K562 (cell line): ENCODE measurements around the gene DYNC2I2. TPM values are rescaled to one million over a fixed set of nuclear protein-coding genes. Genes with fewer than 3 reads are reported as not detected.
A peak's percentile ranks its signal among the peaks of the same experiment; 100 is the strongest.

Experiments used
- CHD2 ChIP-seq: IDR thresholded peaks from 2 replicates; pipeline ENCODE4 v1.6.1; 2011; ENCODE audit warnings: low read depth, low read length
- MEF2D ChIP-seq: conservative IDR thresholded peaks from 2 replicates; pipeline ENCODE4 v1.6.1; 2016; ENCODE audit warnings: low read depth, missing genetic modification characterization, missing compliant biosample characterization
- TAL1 ChIP-seq: fragments of 450-650 bp; IDR thresholded peaks from 2 replicates; pipeline ENCODE4 v1.6.1; 2016; ENCODE audit warnings: mild to moderate bottlenecking
- ZFP1 ChIP-seq: fragments of 450-650 bp; formaldehyde crosslinking; IDR thresholded peaks from 2 replicates; pipeline ENCODE4 v1.4.0; 2020; ENCODE audit warnings: mild to moderate bottlenecking, mixed read lengths
- polyA plus RNA-seq, 8 experiments: library from polyadenylated mRNA; depleted of rRNA in 4 of 8; stranded (reverse) in 5 of 8; unstranded in 3 of 8; fragments of >200 nt; fragmentation: Nextera tagmentation in 2 of 8; fragmentation: Illumina TruSeq in 1 of 8; extraction: Ambion mirVana in 2 of 8; extraction: Trizol in 1 of 8; gene quantifications; 2 replicates each; pipeline versions ENCODE4 v1.2.1 to v1.2.3, GENCODE V29; 2011 to 2014; ENCODE audit warnings: inconsistent platforms in 1 of 8, missing spikeins in 1 of 8
- total RNA-seq, 7 experiments: library from RNA; depleted of rRNA in 6 of 7; stranded (reverse); fragments of >200 nt in 6 of 7; fragmentation: Illumina TruSeq in 2 of 7; extraction: Trizol in 2 of 7; gene quantifications; 2 replicates each; pipeline versions ENCODE4 v1.2.1 to v1.2.3, GENCODE V29; 2011 to 2021; ENCODE audit warnings: low replicate concordance in 1 of 7
- TF ChIP-seq, protein P1 (sequence below): sonication (generic); formaldehyde crosslinking; IDR thresholded peaks from 2 replicates; pipeline ENCODE4 v1.5.0; 2020; ENCODE audit warnings: missing genetic modification reagents
- TF ChIP-seq, protein P2 (sequence below): sonication (generic); formaldehyde crosslinking; IDR thresholded peaks from 2 replicates; pipeline ENCODE4 v1.8.0; 2022; ENCODE audit warnings: mild to moderate bottlenecking, missing genetic modification reagents
- TF ChIP-seq, protein P3 (sequence below): fragments of 200-800 bp; sonication (Bioruptor generic); IDR thresholded peaks from 2 replicates; pipeline ENCODE4 v1.6.1; 2017; ENCODE audit warnings: missing genetic modification characterization, missing compliant biosample characterization

DYNC2I2 gene
- total and polyA plus RNA-seq, 9 of the 15 experiments (the other 6 are each of a cell fraction or from before 2014, with no cell fraction given), result 1.5 to 249 (median 70.0) TPM

DNA sequence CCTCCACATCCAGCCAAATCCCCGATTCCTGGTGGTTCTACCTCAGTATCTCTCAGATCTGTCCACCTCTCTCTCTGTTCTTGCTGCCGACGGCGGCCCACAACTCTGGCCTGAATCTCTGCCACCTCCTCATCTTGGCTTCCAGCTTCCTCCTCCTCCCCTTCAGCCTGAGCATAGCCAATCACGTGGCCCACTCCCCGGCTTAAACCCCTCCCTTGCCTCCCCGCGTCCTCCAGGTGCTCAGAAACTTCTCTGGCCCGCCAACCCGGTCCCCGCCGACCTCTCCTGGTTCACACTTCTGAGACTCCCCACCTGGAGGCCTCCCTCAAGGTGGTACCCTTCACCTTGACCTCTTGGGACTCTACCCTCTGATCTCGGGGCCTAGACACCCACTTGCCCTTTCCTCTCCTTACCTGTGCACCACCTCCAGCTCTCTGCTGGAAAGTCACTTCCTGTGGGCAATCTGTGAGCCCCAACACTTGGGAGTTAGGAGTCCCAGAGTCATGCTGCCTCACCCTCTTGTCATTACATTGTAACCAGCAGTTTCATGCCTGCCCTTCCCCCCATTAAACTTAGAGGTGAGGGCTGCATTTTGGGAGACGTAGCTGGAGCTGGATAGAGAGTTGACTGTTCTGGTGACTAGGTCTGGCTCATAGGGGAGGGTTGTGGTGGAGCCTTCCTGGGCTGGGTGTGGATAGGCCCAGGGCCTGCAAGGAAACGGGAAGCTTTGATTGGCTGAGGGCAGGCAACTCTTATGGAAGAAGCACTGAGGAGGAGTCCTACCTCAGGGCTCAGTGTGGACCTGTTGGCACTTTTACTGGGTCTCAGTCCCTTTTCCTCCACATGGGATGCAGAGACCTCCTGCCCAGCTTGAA is 27.9 kb upstream of the DYNC2I2 start (continued):
- TF ChIP-seq, protein P1, sequence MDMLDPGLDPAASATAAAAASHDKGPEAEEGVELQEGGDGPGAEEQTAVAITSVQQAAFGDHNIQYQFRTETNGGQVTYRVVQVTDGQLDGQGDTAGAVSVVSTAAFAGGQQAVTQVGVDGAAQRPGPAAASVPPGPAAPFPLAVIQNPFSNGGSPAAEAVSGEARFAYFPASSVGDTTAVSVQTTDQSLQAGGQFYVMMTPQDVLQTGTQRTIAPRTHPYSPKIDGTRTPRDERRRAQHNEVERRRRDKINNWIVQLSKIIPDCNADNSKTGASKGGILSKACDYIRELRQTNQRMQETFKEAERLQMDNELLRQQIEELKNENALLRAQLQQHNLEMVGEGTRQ (CRISPR knock-in tag), result 0 out of 2 replicates have a peak, but pooled peaks have one; percentile 40
- TF ChIP-seq CHD2, result 0 out of 2 replicates have a peak, but pooled peaks have one; percentile 28
- TF ChIP-seq, protein P2, sequence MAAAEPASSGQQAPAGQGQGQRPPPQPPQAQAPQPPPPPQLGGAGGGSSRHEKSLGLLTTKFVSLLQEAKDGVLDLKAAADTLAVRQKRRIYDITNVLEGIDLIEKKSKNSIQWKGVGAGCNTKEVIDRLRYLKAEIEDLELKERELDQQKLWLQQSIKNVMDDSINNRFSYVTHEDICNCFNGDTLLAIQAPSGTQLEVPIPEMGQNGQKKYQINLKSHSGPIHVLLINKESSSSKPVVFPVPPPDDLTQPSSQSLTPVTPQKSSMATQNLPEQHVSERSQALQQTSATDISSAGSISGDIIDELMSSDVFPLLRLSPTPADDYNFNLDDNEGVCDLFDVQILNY (CRISPR knock-in tag), result 0 out of 2 replicates have a peak, but pooled peaks have one; percentile 47
- TF ChIP-seq ZFP1, result no peak
- TF ChIP-seq MEF2D (tag), result no peak
- TF ChIP-seq, protein P3, sequence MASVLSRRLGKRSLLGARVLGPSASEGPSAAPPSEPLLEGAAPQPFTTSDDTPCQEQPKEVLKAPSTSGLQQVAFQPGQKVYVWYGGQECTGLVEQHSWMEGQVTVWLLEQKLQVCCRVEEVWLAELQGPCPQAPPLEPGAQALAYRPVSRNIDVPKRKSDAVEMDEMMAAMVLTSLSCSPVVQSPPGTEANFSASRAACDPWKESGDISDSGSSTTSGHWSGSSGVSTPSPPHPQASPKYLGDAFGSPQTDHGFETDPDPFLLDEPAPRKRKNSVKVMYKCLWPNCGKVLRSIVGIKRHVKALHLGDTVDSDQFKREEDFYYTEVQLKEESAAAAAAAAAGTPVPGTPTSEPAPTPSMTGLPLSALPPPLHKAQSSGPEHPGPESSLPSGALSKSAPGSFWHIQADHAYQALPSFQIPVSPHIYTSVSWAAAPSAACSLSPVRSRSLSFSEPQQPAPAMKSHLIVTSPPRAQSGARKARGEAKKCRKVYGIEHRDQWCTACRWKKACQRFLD (CRISPR knock-in tag), result 0 out of 2 replicates have a peak, but pooled peaks have one; percentile 42
- TF ChIP-seq TAL1, result no peak
- TF ChIP-seq, all 486 proteins: peak for 14
